Body of pancreas (tissue), 4 donors: ENCODE results near the gene TMEM158.

Source experiments
- CTCF ChIP-seq, 7 experiments: fragments of 450-650 bp in 4 of 7; fragments of 200-600 bp in 3 of 7; sonication (generic) in 3 of 7; IDR thresholded peaks; one replicate each; pipeline ENCODE4 v1.5.1; 2016 to 2019; ENCODE audit warnings: antibody characterized with exemption in 7 of 7
- POLR2A ChIP-seq, 3 donors: fragments of 450-650 bp; IDR thresholded peaks; one replicate each; pipeline ENCODE4 v1.6.1; 2016; ENCODE audit warnings: antibody characterized with exemption in 3 of 3, mild to moderate bottlenecking in 2 of 3

- TF ChIP-seq CTCF (IDR thresholded peaks at IDR 0.05) (no peak), POLR2A (IDR thresholded peaks at IDR 0.05) (no peak)
Measured at GRCh38 chr3:45204136-45204535, 22.0 kb downstream of the TMEM158 start.
